Measurements from ENCODE around the gene SHPK. TPM values are rescaled to one million over a fixed set of nuclear protein-coding genes. Genes with fewer than 3 reads are reported as not detected.

SHPK gene
- total RNA-seq, 2 experiments from 2014 or later = 12.3 to 12.4 TPM

DNA sequence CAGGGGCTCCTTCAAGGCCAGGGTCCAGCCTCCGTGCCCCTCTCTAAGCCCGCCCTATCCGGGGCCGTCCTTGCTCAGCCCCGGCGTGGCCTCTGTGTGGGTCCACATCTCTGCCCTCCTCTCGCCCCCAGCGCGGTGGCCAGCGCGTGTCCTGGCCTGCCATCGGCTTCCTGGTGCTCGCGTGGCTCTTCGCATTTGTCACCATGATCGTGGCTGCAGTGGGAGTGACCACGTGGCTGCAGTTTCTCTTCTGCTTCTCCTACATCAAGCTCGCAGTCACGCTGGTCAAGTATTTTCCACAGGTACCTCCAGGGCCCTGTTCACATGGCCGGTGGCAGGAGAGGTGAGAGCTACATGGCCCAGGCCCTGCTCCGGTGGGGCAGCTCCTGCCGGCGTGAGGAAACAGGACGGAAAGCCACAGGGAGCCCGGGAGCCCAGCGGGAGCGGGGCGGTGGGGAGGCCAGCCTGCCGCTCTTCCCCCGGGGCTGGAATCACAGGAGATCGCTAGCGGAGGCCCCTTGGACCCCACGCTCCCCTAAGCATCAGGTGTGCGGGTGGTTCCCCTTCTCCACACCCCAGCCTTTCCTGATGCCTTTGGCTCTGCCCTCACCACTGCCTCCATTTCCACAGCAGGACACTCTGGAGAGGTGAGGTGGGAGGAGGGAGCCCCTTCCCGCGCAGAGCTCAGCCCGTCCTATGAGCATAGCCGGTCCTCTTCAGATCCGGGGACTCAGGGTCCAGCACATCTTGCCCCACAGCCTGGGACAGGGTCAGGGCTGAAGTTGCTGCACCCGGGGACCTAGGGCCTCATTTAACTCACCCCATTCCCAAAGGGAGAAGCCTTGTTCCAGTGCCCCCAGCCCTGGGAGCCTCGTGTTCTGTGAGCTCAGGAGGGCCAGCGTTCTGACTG, 22.1 kb upstream of the SHPK start:
- H3K9me3 Mint-ChIP-seq = no peaks in the 10 kb centered on the region
- DNase-seq = no peak
- no peaks in the 10 kb centered on the region for H3K4me1 Mint-ChIP-seq (ENCODE audit: low read depth)
- intact Hi-C loops (cut with micrococcal nuclease) = no loop called here
- CTCF ChIA-PET = no interaction called here
- no peak overlapping the region for H3K4me3 Mint-ChIP-seq
- no peaks in the 10 kb centered on the region for H3K36me3 Mint-ChIP-seq
- H3K27me3 Mint-ChIP-seq = no peaks in the 10 kb centered on the region
- POLR2A ChIA-PET = no interaction called here
- no peak overlapping the region for H3K27ac Mint-ChIP-seq

DNA sequence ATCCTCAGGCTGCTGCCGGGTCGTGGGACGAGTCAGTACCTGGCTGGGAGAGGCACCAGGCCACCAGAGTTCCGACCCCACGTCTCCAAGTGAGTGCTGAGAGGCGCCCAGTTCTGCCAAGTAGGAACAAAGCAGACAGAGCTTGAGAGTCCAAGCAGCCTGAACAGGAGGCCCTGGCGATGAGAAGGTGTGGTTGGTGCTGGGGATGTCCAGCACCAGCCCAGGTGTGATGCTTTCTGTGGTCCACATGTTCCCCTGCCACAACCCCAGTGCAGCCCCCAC, 21.5 kb upstream of the SHPK start:
- Mint-ChIP-seq H3K36me3 (no peaks in the 10 kb centered on the region), H3K4me3 (no peak overlapping the region), H3K27me3 (no peaks in the 10 kb centered on the region), H3K9me3 (no peaks in the 10 kb centered on the region), H3K27ac (no peak overlapping the region), H3K4me1 (ENCODE audit: low read depth) (no peaks in the 10 kb centered on the region)
- DNase-seq = no peak
- intact Hi-C loops (cut with micrococcal nuclease) = no loop called here
- ChIA-PET CTCF (no interaction called here), POLR2A (no interaction called here)

DNA sequence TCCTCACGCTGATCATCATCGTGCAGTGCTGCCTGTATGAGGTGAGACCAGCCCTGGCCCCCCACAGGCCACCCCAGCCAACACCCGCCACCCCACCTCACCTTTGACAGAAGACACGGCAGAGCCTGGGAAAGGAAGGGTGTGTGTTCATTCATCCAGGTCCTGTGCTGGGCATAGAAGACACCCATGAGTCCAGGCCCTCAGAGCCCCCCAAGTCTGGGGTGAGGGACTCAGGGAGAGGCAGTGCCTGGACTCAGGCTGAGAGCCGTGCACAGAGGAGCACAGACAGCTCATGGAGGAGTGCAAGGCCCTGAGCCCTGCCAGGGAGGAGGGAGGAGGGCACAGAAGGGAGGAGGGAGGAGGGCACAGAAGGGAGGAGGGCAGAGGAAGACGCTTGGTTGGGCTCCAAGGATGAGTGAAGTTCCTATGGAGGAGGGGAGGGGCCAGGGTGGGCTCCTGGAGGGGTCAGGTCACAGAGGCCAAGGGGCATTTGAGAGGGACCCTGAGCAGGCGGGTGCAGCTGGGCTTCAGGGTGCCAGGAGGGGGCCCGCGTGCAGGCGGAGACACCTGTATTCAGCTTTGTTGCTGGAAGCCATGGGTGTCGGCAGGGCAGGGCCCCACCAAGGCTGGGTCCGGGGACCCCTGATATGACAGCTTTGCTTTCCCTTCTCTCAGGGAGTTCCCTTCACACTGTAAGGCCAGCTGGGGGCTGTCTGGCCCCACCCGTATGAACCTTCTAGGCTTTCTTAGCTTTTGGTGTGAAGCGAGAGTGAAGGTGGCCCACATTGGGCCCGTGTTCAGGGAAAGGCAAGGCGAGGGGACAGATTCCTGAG, 20.9 kb upstream of the SHPK start:
- Mint-ChIP-seq H3K9me3 (no peaks in the 10 kb centered on the region), H3K27me3 (no peaks in the 10 kb centered on the region), H3K36me3 (no peaks in the 10 kb centered on the region), H3K27ac (no peak overlapping the region), H3K4me1 (ENCODE audit: low read depth) (no peaks in the 10 kb centered on the region), H3K4me3 (no peak overlapping the region)
- DNase-seq = no peak
- CTCF ChIA-PET = no interaction called here
- intact Hi-C loops (cut with micrococcal nuclease) = no loop called here
- POLR2A ChIA-PET = no interaction called here

DNA sequence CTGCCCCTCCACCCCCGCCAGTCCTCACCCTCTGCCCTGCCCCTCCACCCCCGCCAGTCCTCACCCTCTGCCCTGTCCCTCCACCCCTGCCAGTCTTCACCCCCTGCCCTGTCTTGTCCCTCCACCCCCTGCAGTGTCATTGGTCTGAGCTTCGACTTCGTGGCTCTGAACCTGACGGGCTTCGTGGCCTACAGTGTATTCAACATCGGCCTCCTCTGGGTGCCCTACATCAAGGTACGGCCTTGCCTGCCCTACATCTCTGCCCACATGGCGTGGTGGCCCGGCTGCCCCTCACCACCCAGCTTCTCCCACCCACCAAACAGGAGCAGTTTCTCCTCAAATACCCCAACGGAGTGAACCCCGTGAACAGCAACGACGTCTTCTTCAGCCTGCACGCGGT, 20.3 kb upstream of the SHPK start:
- CTCF ChIA-PET = no interaction called here
- H3K27me3 Mint-ChIP-seq = no peaks in the 10 kb centered on the region
- no peaks in the 10 kb centered on the region for H3K4me1 Mint-ChIP-seq (ENCODE audit: low read depth)
- no peak overlapping the region for H3K4me3 Mint-ChIP-seq
- POLR2A ChIA-PET = no interaction called here
- H3K36me3 Mint-ChIP-seq = no peaks in the 10 kb centered on the region
- DNase-seq = no peak
- no peak overlapping the region for H3K27ac Mint-ChIP-seq
- H3K9me3 Mint-ChIP-seq = no peaks in the 10 kb centered on the region
- intact Hi-C loops (cut with micrococcal nuclease) = no loop called here

DNA sequence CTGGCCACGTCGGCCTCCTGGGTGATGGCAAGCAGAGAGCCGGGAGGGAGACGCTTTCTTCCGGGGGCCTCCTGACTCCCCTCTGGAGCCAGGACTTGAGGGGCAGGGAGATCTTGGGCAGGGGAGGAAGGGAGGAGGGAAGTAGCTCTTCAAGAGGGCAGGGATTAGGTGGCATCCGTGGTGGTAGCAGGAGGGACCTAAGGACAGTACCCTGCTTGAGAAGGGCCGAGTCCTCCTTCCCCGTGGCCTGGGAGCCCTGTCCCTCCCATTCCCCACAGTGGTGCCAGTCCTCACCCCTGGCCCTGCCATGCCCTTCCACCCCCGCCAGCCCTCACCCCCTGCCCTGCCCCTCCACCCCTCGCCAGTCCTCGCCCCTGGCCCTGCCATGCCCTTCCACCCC, 19.7 kb upstream of the SHPK start:
- CTCF ChIA-PET = no interaction called here
- Mint-ChIP-seq H3K4me1 (ENCODE audit: low read depth) (no peaks in the 10 kb centered on the region), H3K27ac (no peak overlapping the region)

DNA sequence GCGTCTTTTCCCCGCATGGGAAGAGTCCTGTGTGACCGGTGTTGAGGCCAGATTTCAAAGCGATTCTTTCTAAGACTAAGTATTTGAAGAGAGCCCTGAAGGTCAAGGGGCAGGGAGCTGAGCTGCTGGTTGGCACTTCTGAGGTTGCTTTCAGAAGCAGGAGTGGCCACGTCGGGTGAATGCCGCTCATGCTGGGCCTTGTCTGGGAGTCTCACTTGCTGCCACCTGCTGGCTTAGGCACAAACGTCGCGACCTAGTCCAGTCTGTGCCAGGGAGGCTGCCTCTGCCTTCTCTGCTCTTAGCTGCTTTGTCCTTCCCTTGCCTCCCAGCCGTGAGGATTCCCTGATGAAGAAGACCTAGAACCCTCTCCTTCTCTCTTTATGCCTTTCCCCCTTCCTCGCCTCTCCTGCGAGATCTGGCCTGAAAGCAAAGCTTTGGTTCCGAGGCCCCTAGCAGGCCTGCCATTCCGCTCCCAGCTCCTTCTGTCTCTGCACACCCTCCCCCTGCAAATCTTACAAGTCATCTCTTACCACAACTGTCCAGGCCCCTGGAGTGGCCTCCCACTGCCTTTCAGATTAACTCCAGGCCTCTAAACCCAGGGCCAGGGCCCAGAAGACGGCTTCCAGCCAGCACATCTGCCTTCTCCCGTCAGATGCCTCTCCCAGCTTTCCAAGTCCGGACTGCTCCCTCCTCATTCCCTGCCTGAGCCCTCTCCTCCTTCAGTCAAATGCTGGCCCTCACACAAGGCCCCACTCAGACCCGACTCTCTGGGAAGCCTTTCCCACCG, 11.9 kb upstream of the SHPK start:
- H3K36me3 Mint-ChIP-seq = peaks cover 23% of the 10 kb centered on the region
- DNase-seq = peak; percentile 71
- H3K4me1 Mint-ChIP-seq (ENCODE audit: low read depth) = peaks cover 8% of the 10 kb centered on the region
- CTCF ChIA-PET = interaction anchor here (0.7 to 3.3 kb wide), 5 partner anchors 11 to 818 kb away, joined by 3 to 25 read pairs (median 19); partner anchors contain the start of genes CTNS, SHPK and TRPV3
- no peak overlapping the region for H3K4me3 Mint-ChIP-seq
- POLR2A ChIA-PET = interaction anchor here (1.9 kb wide), 1 partner anchor 12 kb away, joined by 6 read pairs; the partner anchor contains the start of genes CTNS and SHPK
- intact Hi-C loops (cut with micrococcal nuclease) = loop anchor here (1.0 kb wide), 1 partner anchor 46 kb away; no protein-coding TSS in a partner anchor
- no peaks in the 10 kb centered on the region for H3K27me3 Mint-ChIP-seq
- H3K9me3 Mint-ChIP-seq = no peaks in the 10 kb centered on the region
- H3K27ac Mint-ChIP-seq = no peak overlapping the region

More for the DNA sequence above, 19.7 kb upstream of the SHPK start:
- intact Hi-C loops (cut with micrococcal nuclease) = no loop called here
- no peaks in the 10 kb centered on the region for H3K36me3 Mint-ChIP-seq
- no peak for DNase-seq
- H3K9me3 Mint-ChIP-seq = no peaks in the 10 kb centered on the region
- POLR2A ChIA-PET = no interaction called here
- no peak overlapping the region for H3K4me3 Mint-ChIP-seq
- no peaks in the 10 kb centered on the region for H3K27me3 Mint-ChIP-seq

DNA sequence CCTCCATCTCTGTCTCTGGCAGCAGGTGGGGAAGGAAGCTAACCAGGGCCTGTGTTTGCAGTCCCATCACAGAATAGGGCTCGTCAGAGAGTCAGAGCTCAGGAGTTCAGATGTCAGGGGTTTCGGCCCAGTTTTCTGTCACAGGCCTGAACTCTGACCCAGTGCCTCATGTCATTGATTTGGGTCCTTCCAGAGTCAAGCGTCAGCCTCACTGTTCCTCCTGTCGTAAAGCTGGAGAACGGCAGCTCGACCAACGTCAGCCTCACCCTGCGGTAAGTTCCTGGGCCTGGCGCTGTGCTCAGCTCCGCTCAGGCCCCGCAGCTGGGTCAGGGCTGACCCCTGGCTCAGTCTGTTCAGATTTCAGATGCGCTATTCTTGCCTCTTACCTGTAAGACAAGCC, 11.2 kb upstream of the SHPK start:
- Mint-ChIP-seq H3K4me1 (ENCODE audit: low read depth) (peaks cover 12% of the 10 kb centered on the region), H3K9me3 (no peaks in the 10 kb centered on the region), H3K36me3 (peaks cover 27% of the 10 kb centered on the region), H3K27me3 (no peaks in the 10 kb centered on the region), H3K4me3 (no peak overlapping the region), H3K27ac (no peak overlapping the region)
- ChIA-PET POLR2A (interaction anchor here (1.9 kb wide), 1 partner anchor 11 kb away, joined by 6 read pairs; the partner anchor contains the start of genes CTNS and SHPK), CTCF (interaction anchor here (1.0 to 3.3 kb wide), 4 partner anchors 10 to 599 kb away, joined by 3 to 25 read pairs (median 20); partner anchors contain the start of genes CTNS and SHPK)
- DNase-seq = no peak
- intact Hi-C loops (cut with micrococcal nuclease) = no loop called here

DNA sequence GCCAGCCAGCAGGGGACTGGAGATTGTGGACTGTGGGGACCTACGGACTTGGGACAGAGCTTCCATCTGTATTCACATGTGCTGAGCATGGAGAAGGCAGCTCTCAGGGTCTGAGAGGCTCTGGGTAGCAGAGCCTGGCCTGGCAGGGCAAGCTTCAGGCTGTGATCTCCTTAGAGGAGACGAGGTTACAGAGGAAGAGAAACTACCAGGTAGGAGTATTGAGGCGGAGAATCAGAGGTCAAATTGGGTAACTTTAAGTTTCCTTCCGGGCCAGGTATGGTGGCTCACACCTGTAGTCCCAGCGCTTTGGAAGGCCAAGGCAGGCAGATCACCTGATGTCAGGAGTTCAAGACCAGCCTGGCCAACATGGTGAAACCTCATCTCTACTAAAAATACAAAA, 9.3 kb upstream of the SHPK start:
- H3K27ac Mint-ChIP-seq = no peak overlapping the region
- H3K4me3 Mint-ChIP-seq = no peak overlapping the region
- H3K36me3 Mint-ChIP-seq = peaks cover 35% of the 10 kb centered on the region
- intact Hi-C loops (cut with micrococcal nuclease) = no loop called here
- no peak for DNase-seq
- no peaks in the 10 kb centered on the region for H3K27me3 Mint-ChIP-seq
- POLR2A ChIA-PET = no interaction called here
- CTCF ChIA-PET = interaction anchor here (1.0 kb wide), 1 partner anchor 9 kb away, joined by 5 read pairs; the partner anchor contains the start of genes CTNS and SHPK
- peaks cover 21% of the 10 kb centered on the region for H3K4me1 Mint-ChIP-seq (ENCODE audit: low read depth)
- H3K9me3 Mint-ChIP-seq = no peaks in the 10 kb centered on the region

DNA sequence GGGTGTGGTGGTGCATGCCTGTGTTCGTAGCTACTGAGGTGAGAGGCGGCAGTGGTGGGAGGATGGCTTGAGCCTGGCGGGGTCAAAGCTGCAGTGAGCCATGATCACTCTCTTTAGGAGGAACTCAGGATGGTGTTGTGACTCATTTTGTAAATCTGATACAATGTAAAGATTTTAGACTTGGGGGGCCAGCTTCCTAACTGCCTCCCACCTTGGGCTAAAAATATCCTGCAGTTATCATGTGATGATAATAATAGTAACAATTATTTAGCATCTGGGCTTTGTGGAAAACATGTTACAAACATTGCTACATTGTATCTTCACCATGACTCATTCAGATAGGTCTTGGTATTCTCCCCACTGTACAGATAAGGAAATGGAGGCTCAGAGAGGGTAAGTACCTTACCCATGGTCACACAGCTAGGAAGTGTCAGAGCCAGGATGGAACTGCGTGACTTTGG, 7.9 kb upstream of the SHPK start:
- intact Hi-C loops (cut with micrococcal nuclease) = loop anchor here (5.0 kb wide), 1 partner anchor 87 kb away; the partner anchor contains the start of gene TRPV3
- H3K4me3 Mint-ChIP-seq = no peak overlapping the region
- H3K27ac Mint-ChIP-seq = peak overlapping the region; percentile 66
- CTCF ChIA-PET = interaction anchor here (1.1 to 1.5 kb wide), 2 partner anchors 38 to 596 kb away, joined by 3 to 4 read pairs; no protein-coding TSS in a partner anchor
- H3K4me1 Mint-ChIP-seq (ENCODE audit: low read depth) = peaks cover 32% of the 10 kb centered on the region
- H3K9me3 Mint-ChIP-seq = no peaks in the 10 kb centered on the region
- H3K27me3 Mint-ChIP-seq = no peaks in the 10 kb centered on the region
- POLR2A ChIA-PET = no interaction called here
- peak; percentile 50 for DNase-seq
- H3K36me3 Mint-ChIP-seq = peaks cover 36% of the 10 kb centered on the region

DNA sequence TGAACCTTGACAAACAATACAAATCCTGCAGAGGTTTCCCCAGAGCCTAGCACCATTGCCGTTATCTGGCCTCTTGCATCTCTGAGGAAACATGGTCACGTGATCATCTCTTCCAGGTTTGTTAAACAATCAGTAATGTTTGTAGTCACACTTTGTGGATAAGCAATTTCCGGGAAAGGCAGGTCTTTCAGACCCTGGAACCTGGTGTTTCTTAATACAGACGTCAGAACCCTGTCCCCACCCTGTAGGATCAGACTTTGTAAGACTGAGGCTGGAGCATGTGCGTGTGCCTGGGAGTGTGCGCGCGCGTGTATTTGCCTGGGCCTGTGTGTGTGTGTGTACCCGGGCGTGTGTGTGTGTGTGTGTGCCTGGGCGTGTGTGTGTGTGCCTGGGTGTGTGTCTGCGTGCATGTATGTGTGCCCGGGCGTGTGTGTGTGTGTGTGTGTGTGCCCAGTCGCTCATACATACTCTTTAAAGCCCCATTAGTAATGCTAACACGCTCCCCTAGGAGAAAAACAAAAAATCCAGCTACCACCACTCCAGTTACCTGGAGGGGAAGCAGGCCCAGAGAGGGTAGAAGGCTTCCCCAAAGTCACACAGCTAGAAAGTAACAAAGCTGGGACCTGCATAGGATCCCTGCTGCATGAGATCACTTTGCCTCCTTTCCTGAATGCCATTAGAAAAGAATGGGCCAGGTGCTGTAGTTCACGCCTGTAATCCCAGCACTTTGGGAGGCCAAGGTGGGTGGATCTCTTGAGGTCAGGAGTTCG, 5.9 kb upstream of the SHPK start:
- intact Hi-C loops (cut with micrococcal nuclease) = loop anchor here (2.0 to 5.0 kb wide), 2 partner anchors 27 to 85 kb away; partner anchors contain the start of genes EMC6, TAX1BP3 and TRPV3
- CTCF ChIA-PET = interaction anchor here (1.4 kb wide), 1 partner anchor 41 kb away, joined by 3 read pairs; no protein-coding TSS in a partner anchor

DNA sequence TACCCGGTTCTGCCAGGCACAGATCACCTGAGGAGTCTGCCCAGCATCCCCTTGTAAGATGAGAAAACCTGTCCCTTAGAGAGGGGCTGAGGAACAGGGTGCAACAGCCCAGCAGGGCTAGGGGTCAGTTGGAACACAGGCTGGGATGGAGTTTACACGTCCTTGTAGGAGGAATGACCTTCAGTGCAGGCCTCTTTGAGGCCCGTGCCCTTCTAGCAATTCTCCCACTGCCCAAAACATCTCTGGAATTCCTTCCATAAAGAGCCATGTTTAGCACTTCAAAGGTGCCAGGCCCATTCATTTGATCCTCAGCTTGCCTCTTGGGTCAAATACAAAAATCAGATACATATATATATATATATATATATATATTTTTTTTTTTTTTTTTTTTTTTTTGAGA, 5.0 kb upstream of the SHPK start:
- Mint-ChIP-seq H3K27me3 (no peaks in the 10 kb centered on the region), H3K27ac (peak overlapping the region; percentile 88), H3K36me3 (peaks cover 32% of the 10 kb centered on the region), H3K9me3 (no peaks in the 10 kb centered on the region), H3K4me1 (ENCODE audit: low read depth) (peaks cover 47% of the 10 kb centered on the region), H3K4me3 (no peak overlapping the region)
- intact Hi-C loops (cut with micrococcal nuclease) = loop anchor here (2.0 to 5.0 kb wide), 2 partner anchors 28 to 84 kb away; partner anchors contain the start of genes EMC6, TAX1BP3 and TRPV3
- no peak for DNase-seq
- CTCF ChIA-PET = interaction anchor here (1.3 to 1.4 kb wide), 2 partner anchors 38 to 42 kb away, joined by 3 read pairs; no protein-coding TSS in a partner anchor
- POLR2A ChIA-PET = interaction anchor here (1.3 to 1.5 kb wide), 2 partner anchors 9 to 82 kb away, joined by 3 to 4 read pairs; no protein-coding TSS in a partner anchor

More for the DNA sequence above, 5.9 kb upstream of the SHPK start:
- Mint-ChIP-seq H3K27me3 (no peaks in the 10 kb centered on the region), H3K4me3 (no peak overlapping the region), H3K9me3 (no peaks in the 10 kb centered on the region), H3K4me1 (ENCODE audit: low read depth) (peaks cover 47% of the 10 kb centered on the region), H3K36me3 (peaks cover 32% of the 10 kb centered on the region), H3K27ac (peak overlapping the region; percentile 28)
- DNase-seq = no peak
- POLR2A ChIA-PET = interaction anchor here (1.5 kb wide), 1 partner anchor 8 kb away, joined by 3 read pairs; no protein-coding TSS in a partner anchor

Data from activated CD4-positive, alpha-beta memory T cell treated with anti-CD3 and anti-CD28 coated beads for 36 hours (primary cell).